Kidney (tissue), 14 donors: ENCODE data around the gene DLG2. TPM values are rescaled to one million over a fixed set of nuclear protein-coding genes. Genes with fewer than 3 reads are reported as not detected.

Experiments used
- DNase-seq, 5 donors: peaks; one replicate each; pipeline ENCODE4 v3.0.0-alpha.2; 2013 to 2020
- FAIRE-seq: peaks from 2 replicates; lab custom pipeline; 2012; peaks lifted over from hg19 to GRCh38; lab: Jason Lieb, UNC
- H3K27ac ChIP-seq, 2 donors: one replicate each; pipeline ENCODE4 v1.7.0; 2013; ENCODE audit warnings: low read depth in 2 of 2, low read length in 2 of 2, inconsistent platforms in 1 of 2
- H3K27me3 ChIP-seq: one replicate; pipeline ENCODE4 v1.7.1; 2013; ENCODE audit warnings: low read length, inconsistent platforms; ENCODE audit not compliant: control insufficient read depth, insufficient read depth
- H3K36me3 ChIP-seq, 3 donors: one replicate each; pipeline versions ENCODE4 v1.7.0 to v1.7.1; 2013; ENCODE audit warnings: low read length in 3 of 3, control low read depth in 1 of 3, inconsistent platforms in 1 of 3; ENCODE audit not compliant: insufficient read depth in 3 of 3, control insufficient read depth in 2 of 3
- H3K4me1 ChIP-seq, 3 donors: one replicate each; pipeline versions ENCODE4 v1.7.0 to v1.7.1; 2013; ENCODE audit warnings: low read length in 3 of 3, inconsistent platforms in 1 of 3, low read depth in 1 of 3; ENCODE audit not compliant: control insufficient read depth in 2 of 3, insufficient read depth in 2 of 3
- H3K4me3 ChIP-seq, 3 donors: one replicate each; pipeline versions ENCODE4 v1.7.0 to v1.8.1; 2013; ENCODE audit warnings: low read length in 3 of 3, control low read depth in 1 of 3, inconsistent platforms in 1 of 3
- H3K9ac ChIP-seq, 3 donors: one replicate each; pipeline versions ENCODE4 v1.7.0 to v1.7.1; 2013; ENCODE audit warnings: low read length in 3 of 3, control low read depth in 1 of 3, inconsistent platforms in 1 of 3
- H3K9me3 ChIP-seq, 3 donors: one replicate each; pipeline versions ENCODE4 v1.7.0 to v1.7.1; 2013; ENCODE audit warnings: low read length in 3 of 3, control low read depth in 1 of 3, inconsistent platforms in 1 of 3; ENCODE audit not compliant: control insufficient read depth in 2 of 3, insufficient read depth in 1 of 3
- CTCF ChIP-seq: IDR thresholded peaks from 3 replicates; pipeline ENCODE4 v1.5.1; 2012; ENCODE audit warnings: mild to moderate bottlenecking, moderate library complexity, borderline replicate concordance; ENCODE audit not compliant: insufficient read depth; ENCODE audit errors: extremely low read depth
- intact Hi-C: fragments of 100-400 bp; cut with DNase I; formaldehyde crosslinking; loops from one replicate; pipeline ENCODE4 v1.11.1; 2022
- polyA plus RNA-seq: library from polyadenylated mRNA; stranded (reverse); fragments of 350-450 nt; fragmentation: Illumina TruSeq; extraction: RNeasy Lipid Tissue Mini Kit (QIAGEN cat#74804); gene quantifications from one replicate; pipeline ENCODE4 v1.2.3, GENCODE V29; 2014; ENCODE audit warnings: low read depth, low replicate concordance; ENCODE audit not compliant: insufficient read depth
- total RNA-seq: library from RNA; stranded (reverse); fragmentation: NEBNext Ultra II Directional; extraction: Animal tissue kit (Norgen Biotek cat#: 25700); gene quantifications from one replicate; pipeline ENCODE4 v1.2.1, GENCODE V29; 2021
- donor health status: control.
- donor health status: control.
- donor health status: control.
- donor health status: control.
- donor health status: control.
- donor health status: DM: yes; HTN: yes; CAD: no.
- donor health status: Normal renal cell carcinoma (clear cell type).

The DLG2 gene
- total and polyA plus RNA-seq, 2 donors from 2014 or later = 2.9 to 7.2 TPM

GRCh38 chr11:84140386-84141169 is 1486.6 kb downstream of the DLG2 start:
- Histone ChIP-seq H3K4me1 (no peaks in the 10 kb centered on the region), H3K9ac (no peak overlapping the region), H3K27me3 (no peaks in the 10 kb centered on the region), H3K4me3 (no peak overlapping the region), H3K36me3 (no peaks in the 10 kb centered on the region), H3K27ac (no peak overlapping the region), H3K9me3 (no peaks in the 10 kb centered on the region)
- FAIRE-seq (no peak), DNase-seq (peak in 1 of 5 donors; percentile 30)
- TF ChIP-seq CTCF = no peak
- intact Hi-C loops = no loop called here

- Histone ChIP-seq H3K27ac (no peak overlapping the region), H3K9ac (no peak overlapping the region), H3K4me3 (no peak overlapping the region), H3K4me1 (no peaks in the 10 kb centered on the region), H3K27me3 (no peaks in the 10 kb centered on the region), H3K9me3 (no peaks in the 10 kb centered on the region), H3K36me3 (no peaks in the 10 kb centered on the region)
- FAIRE-seq (no peak), DNase-seq (no peak)
- intact Hi-C loops = no loop called here
- no peak for TF ChIP-seq CTCF
Observed at GRCh38 chr11:84137960-84138359, 1489.2 kb downstream of the DLG2 start.

GRCh38 chr11:84137505-84137904 is 1489.6 kb downstream of the DLG2 start:
- TF ChIP-seq CTCF = no peak
- intact Hi-C loops = no loop called here
- FAIRE-seq (no peak), DNase-seq (no peak)
- Histone ChIP-seq H3K4me1 (no peaks in the 10 kb centered on the region), H3K36me3 (no peaks in the 10 kb centered on the region), H3K27ac (no peak overlapping the region), H3K9me3 (no peaks in the 10 kb centered on the region), H3K4me3 (no peak overlapping the region), H3K9ac (no peak overlapping the region), H3K27me3 (no peaks in the 10 kb centered on the region)
